RWPE1 (cell line): Measurements from ENCODE around the gene ADAMTS2.

Experiments
- CTCF ChIA-PET: fragments of 350-600 bp; sonication (Branson Sonifier 250); formaldehyde crosslinking; extraction: SDS; loops from one replicate; lab custom pipeline; 2021; lab: Yijun Ruan, JAX
- POLR2A ChIA-PET: fragments of 400-600 bp; formaldehyde crosslinking; extraction: SDS; loops from one replicate; lab custom pipeline; 2020; ENCODE audit warnings: antibody characterized with exemption; ENCODE audit not compliant: low non-redundant PET; lab: Yijun Ruan, JAX
- DNase-seq: peaks from one replicate; pipeline ENCODE4 v3.0.0; 2012; ENCODE audit warnings: low spot score
- H3K27ac ChIP-seq: fragments of 450-650 bp; 2 replicates; pipeline ENCODE4 v1.5.1; 2017
- CTCF ChIP-seq: fragments of 450-650 bp; conservative IDR thresholded peaks from 2 replicates; pipeline ENCODE4 v1.5.1; 2017; ENCODE audit warnings: low read depth, mild to moderate bottlenecking

ADAMTS2 gene

DNA sequence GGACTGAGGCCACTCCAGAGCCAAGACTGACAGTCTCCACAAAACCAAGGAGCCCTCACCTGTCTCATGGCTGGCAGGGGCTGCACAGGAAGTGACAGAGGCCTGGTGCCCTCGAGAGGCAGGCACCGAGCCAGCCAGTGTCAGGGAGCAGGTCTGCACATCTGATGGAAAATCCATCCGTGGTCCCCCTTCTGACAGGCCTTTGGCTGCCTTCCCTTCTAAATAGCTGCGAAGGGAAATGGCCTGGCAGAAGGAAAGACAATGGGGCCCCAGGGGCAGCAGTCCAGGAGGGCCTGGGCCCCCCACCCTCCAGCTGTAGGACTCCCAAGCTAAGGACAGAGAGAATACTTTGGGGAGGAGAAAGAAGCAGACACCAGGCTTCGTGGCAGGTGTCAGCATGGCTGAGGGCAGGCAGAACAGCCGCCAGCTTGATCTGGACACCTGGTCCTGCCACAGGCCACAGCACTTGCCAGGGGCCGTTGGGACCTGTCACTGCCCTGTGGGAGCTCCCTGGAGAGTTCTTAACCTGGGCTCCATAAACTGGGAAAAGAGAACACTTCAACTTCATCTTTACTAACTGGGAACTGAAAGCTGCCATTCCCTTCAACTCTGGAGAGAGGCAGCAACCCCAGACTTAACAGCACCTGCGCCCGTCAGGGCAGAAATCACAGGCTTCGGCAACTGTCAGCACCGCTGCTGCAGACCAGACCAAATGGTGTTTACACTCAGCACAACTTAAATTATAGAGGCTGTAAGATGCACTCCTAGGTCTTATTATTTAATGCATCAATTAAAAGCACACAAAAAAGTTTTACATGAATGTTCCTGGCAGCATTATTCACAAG lies 22.0 kb downstream of the ADAMTS2 start:
- POLR2A ChIA-PET = no interaction called here
- TF ChIP-seq CTCF = no peak
- DNase-seq = no peak
- H3K27ac ChIP-seq = no peak overlapping the region
- CTCF ChIA-PET = interaction anchor here (0.6 kb wide), 2 partner anchors 1043 to 1200 kb away, joined by 3 to 4 read pairs; no protein-coding TSS in a partner anchor

DNA sequence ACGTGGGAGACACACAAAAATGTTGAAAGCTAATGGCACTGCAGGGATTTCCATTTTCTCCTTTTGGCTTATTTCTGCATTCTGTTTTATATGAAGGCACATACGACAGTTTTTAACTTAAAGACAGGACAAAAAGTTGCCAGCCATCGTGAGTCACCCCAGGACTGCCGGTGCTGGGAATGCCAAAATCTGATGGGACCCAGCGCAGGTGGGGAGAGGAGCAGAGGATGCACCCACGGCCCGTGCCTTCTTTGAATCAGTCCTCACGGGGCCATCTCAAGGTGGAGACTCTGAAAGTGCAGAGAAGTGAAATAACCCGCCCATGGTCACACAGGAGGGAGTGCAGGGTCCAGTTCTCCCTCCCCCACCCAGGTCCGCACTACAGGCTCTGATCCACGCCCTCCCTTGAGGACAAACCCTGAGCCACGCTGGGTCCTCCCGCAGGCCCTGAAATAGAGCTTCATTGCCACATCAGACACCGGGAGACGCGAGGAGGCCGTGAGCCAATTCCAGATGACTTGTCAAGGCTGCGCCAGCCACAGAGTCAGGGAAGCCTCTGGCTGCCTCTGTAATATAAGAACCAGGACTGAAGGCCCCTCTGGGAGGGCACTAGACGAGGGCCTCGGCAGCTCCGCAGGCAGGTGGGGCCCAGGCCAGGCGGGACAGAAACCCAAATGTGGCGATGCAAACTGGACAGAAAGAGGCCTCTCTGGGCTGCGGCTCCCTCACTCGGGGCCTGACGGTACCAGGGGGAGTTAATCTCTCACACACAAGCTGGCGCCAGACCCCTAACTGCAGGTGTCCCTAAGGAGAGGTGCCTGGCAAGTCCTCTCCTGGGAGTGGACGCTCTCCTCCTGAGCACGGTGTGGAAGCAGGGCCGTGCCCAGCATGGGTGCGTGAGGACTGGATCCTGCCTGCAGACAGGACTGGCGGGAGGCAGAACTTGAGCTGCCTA lies 22.9 kb downstream of the ADAMTS2 start:
- H3K27ac ChIP-seq = no peak overlapping the region
- no peak for DNase-seq
- ChIA-PET CTCF (interaction anchor here (0.6 kb wide), 2 partner anchors 1042 to 1200 kb away, joined by 3 to 4 read pairs; no protein-coding TSS in a partner anchor), POLR2A (no interaction called here)
- no peak for TF ChIP-seq CTCF

DNA sequence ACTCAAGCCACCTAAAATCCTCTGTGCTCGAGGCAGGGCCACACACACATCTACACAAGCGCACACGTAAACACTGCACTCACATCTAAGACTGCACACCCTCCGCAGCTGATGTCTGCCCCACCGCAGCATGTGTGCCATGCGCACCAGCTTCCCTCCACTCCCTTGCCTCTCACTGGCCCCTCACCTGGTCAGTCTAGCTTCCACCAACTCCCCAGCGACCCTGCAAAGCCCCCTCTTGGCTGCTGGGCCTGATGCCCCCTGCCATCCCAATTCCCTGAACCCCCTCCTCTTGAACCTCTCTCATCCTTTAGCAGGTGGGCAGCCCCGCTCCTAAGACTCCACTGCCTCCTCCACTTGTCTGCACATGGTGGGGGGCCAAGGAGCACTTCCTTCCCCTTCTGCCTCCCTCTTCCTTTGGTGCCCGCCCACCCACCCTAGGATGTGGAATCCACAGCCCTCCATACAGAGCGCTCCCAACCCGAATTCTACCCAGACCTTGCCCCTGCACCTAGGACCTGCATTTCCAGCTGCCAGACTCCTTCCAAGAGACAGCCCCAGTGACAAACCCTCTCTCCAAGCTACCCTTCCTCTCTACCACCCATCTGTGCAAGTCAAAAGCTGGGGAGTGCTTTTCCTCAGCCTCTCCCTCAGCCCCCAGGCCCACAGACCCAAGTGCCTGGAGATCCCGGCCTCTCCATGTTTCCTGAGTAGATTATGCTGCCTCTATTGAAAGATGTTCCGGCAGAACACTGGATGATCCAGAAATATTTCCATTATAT lies 23.9 kb downstream of the ADAMTS2 start:
- TF ChIP-seq CTCF = no peak
- POLR2A ChIA-PET = no interaction called here
- no peak overlapping the region for H3K27ac ChIP-seq
- CTCF ChIA-PET = interaction anchor here (0.5 to 0.7 kb wide), 2 partner anchors 47 to 74 kb away, joined by 3 to 4 read pairs; no protein-coding TSS in a partner anchor
- no peak for DNase-seq

GRCh38 chr5:179319741-179320281 lies 25.4 kb downstream of the ADAMTS2 start:
- CTCF ChIA-PET = no interaction called here

DNA sequence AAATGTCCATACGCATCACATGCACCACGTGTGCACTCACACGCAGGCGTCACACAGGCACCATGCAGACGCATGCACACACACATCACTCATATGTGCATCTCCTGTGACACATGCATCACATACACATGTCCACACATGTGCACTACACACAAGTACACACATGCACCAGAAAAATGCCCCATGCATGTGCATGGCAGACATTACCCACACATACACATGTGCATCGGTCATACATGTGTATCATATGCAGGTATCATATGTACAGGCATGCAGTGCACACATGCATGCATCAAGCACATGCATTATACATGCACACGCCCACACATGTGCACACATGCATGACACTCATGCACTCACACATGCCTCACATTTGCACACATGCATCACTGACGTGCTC lies 26.1 kb downstream of the ADAMTS2 start:
- CTCF ChIA-PET = no interaction called here

More at GRCh38 chr5:179319741-179320281, 25.4 kb downstream of the ADAMTS2 start:
- DNase-seq = no peak
- POLR2A ChIA-PET = no interaction called here
- no peak overlapping the region for H3K27ac ChIP-seq
- no peak for TF ChIP-seq CTCF

More for the DNA sequence above, 26.1 kb downstream of the ADAMTS2 start:
- POLR2A ChIA-PET = no interaction called here
- no peak overlapping the region for H3K27ac ChIP-seq
- TF ChIP-seq CTCF = no peak
- DNase-seq = no peak
